Peyer's patch (tissue), 4 donors: ENCODE measurements around the gene AP1S3. TPM values are rescaled to one million over a fixed set of nuclear protein-coding genes. Genes with fewer than 3 reads are reported as not detected.

Experiments used
- DNase-seq, 3 donors: peaks; one replicate each; pipeline ENCODE4 v3.0.0-alpha.2; 2017 to 2019
- H3K27ac ChIP-seq, 4 donors: fragments of 200-600 bp; sonication (generic); one replicate each; pipeline ENCODE4 v1.5.1; 2016 to 2019
- H3K27me3 ChIP-seq, 2 donors: fragments of 200-600 bp; sonication (generic); one replicate each; pipeline ENCODE4 v1.5.1; 2019
- H3K36me3 ChIP-seq, 3 donors: fragments of 200-600 bp; sonication (generic); one replicate each; pipeline ENCODE4 v1.5.1; 2016 to 2019
- H3K4me1 ChIP-seq, 4 donors: fragments of 200-600 bp; sonication (generic); one replicate each; pipeline ENCODE4 v1.5.1; 2016 to 2019
- H3K4me3 ChIP-seq, 4 donors: fragments of 200-600 bp; sonication (generic); 1 replicate in 3 of 4; 2 replicates in 1 of 4; pipeline ENCODE4 v1.5.1; 2016 to 2019; ENCODE audit warnings: mild to moderate bottlenecking in 1 of 4
- H3K9me3 ChIP-seq, 4 donors: fragments of 200-600 bp; sonication (generic); one replicate each; pipeline ENCODE4 v1.5.1; 2016 to 2019; ENCODE audit warnings: mild to moderate bottlenecking in 1 of 4
- POLR2A ChIP-seq, 2 donors: fragments of 450-650 bp; IDR thresholded peaks; one replicate each; pipeline ENCODE4 v1.5.1; 2017; ENCODE audit warnings: antibody characterized with exemption in 2 of 2, mild to moderate bottlenecking in 2 of 2, moderate library complexity in 2 of 2
- total RNA-seq, 4 donors: library from RNA; depleted of rRNA; stranded (reverse); fragments of >200 nt; gene quantifications; one replicate each; pipeline ENCODE4 v1.1.0, GENCODE V29; 2016
- TF ChIP-seq, protein P1 (sequence below), 6 experiments: fragments of 450-650 bp in 4 of 6; fragments of 200-600 bp in 2 of 6; sonication (generic) in 1 of 6; IDR thresholded peaks; one replicate each; pipeline ENCODE4 v1.5.1; 2017 to 2019; ENCODE audit warnings: antibody characterized with exemption in 6 of 6, mild to moderate bottlenecking in 3 of 6, moderate library complexity in 1 of 6

Gene AP1S3
- total RNA-seq, 4 donors from 2014 or later = 6.3 to 17.0 (median 9.6) TPM

DNA sequence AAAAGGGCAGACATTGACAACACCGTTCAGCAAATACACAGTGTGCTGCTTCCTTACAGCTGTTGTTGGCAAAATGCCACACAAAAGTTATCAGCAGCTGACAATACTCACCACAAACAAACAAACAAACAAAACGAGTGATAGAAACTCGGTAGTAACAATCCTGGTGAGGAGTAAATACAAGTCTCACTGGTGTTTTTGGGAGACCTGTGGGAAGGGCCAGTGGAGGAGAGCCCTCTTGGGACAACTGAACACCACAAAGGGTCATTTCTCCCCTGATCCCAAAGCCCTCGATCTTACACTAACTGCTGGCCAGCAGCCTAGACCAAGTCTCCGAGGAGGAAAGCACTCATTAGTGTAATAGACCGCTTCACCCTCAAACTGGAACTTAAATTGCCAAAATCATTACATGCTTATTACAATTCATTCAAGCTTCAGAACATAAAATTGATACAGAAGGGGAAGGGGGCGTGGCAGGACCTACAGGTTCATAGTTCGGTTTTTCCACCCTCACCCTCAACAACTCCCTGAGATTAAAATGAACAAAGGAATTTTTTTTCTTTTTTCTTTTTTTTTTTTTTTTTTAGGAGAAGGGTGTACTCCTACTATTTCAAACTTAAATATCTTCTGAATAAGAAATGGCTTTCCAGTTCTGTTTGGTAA lies 5.0 kb downstream of the AP1S3 start:
- Histone ChIP-seq H3K4me1 (peaks cover 0 to 14% (median 0%) of the 10 kb centered on the region in 4 donors), H3K36me3 (no peaks in the 10 kb centered on the region), H3K4me3 (no peak overlapping the region), H3K9me3 (no peaks in the 10 kb centered on the region), H3K27me3 (no peaks in the 10 kb centered on the region), H3K27ac (no peak overlapping the region)
- no peak for TF ChIP-seq POLR2A (IDR thresholded peaks at IDR 0.05)
- TF ChIP-seq, protein P1, sequence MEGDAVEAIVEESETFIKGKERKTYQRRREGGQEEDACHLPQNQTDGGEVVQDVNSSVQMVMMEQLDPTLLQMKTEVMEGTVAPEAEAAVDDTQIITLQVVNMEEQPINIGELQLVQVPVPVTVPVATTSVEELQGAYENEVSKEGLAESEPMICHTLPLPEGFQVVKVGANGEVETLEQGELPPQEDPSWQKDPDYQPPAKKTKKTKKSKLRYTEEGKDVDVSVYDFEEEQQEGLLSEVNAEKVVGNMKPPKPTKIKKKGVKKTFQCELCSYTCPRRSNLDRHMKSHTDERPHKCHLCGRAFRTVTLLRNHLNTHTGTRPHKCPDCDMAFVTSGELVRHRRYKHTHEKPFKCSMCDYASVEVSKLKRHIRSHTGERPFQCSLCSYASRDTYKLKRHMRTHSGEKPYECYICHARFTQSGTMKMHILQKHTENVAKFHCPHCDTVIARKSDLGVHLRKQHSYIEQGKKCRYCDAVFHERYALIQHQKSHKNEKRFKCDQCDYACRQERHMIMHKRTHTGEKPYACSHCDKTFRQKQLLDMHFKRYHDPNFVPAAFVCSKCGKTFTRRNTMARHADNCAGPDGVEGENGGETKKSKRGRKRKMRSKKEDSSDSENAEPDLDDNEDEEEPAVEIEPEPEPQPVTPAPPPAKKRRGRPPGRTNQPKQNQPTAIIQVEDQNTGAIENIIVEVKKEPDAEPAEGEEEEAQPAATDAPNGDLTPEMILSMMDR (IDR thresholded peaks at IDR 0.05) = no peak
- DNase-seq = no peak

DNA sequence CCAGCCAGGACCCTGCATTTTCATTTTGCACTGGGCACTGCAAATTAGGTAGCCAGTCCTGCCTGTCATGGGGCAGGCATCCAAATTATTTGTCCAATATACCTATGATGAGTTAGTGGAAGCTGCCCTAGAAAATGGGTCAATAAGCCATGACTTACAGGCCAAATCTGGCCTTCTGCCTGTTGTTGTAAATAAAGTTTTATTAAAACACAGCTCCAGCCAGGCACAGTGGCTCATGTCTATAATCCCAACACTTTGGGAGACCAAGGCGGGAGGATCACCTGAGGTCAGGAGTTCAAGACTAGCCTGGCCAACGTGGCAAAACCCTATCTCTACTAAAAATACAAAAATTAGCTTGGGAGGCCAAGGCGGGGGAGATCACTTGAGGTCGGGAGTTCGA lies 8.3 kb downstream of the AP1S3 start:
- no peaks in the 10 kb centered on the region for H3K27me3 ChIP-seq
- no peak overlapping the region for H3K4me3 ChIP-seq
- no peaks in the 10 kb centered on the region for H3K36me3 ChIP-seq
- DNase-seq = no peak
- H3K9me3 ChIP-seq = no peaks in the 10 kb centered on the region
- H3K4me1 ChIP-seq = peaks cover 0 to 3% (median 0%) of the 10 kb centered on the region in 4 donors
- no peak for TF ChIP-seq POLR2A (IDR thresholded peaks at IDR 0.05)
- TF ChIP-seq, protein P1 (IDR thresholded peaks at IDR 0.05) = no peak
- no peak overlapping the region for H3K27ac ChIP-seq

DNA sequence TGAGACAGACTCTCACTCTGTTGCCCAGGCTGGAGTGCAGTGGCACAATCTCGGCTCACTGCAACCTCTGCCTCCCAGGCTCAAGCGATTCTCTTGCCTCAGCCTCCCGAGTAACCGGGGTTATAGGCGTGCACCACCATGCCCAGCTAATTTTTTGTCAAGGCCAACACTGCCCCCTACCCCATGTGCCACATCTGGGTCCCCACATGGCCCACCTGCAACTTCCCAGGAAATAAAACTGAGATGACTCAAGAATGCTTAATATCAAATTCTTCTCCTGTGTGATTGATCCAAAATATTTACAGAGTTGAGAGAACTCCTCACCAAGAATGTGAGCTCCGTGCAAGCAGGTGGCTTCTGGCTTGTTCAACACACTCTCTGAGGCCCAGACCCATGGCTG lies 9.1 kb downstream of the AP1S3 start:
- Histone ChIP-seq H3K9me3 (no peaks in the 10 kb centered on the region), H3K36me3 (no peaks in the 10 kb centered on the region)
- DNase-seq = no peak

DNA sequence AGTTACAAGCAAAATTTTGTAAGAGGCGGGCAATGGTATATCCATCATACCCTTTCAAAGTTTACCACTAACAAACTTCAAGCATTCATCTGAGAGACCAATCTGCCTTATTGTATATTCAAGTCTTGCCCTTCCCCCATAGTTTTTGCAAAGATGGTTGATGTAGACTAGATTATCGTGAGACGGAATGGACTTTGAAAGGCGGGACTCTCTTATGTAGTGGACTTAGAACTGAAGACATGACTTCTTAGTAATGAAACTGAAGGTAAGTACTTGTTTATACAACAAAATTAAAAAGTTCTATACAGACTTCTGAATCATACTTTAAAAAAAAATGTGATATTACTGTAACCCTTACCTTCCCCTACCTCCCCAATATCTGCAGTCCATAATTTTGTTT lies 10.4 kb downstream of the AP1S3 start:
- Histone ChIP-seq H3K4me1 (no peaks in the 10 kb centered on the region), H3K27ac (peak overlapping the region in 1 of 4 donors; percentile 8), H3K9me3 (no peaks in the 10 kb centered on the region), H3K4me3 (no peak overlapping the region), H3K27me3 (no peaks in the 10 kb centered on the region), H3K36me3 (no peaks in the 10 kb centered on the region)
- DNase-seq = no peak
- no peak for TF ChIP-seq POLR2A (IDR thresholded peaks at IDR 0.05)
- TF ChIP-seq, protein P1 (IDR thresholded peaks at IDR 0.05) = no peak

More for the DNA sequence above, 9.1 kb downstream of the AP1S3 start:
- H3K4me1 ChIP-seq = peaks cover 0 to 3% (median 0%) of the 10 kb centered on the region in 4 donors
- no peak for TF ChIP-seq POLR2A (IDR thresholded peaks at IDR 0.05)
- TF ChIP-seq, protein P1 (IDR thresholded peaks at IDR 0.05) = no peak
- no peaks in the 10 kb centered on the region for H3K27me3 ChIP-seq
- H3K4me3 ChIP-seq = no peak overlapping the region
- H3K27ac ChIP-seq = no peak overlapping the region

DNA sequence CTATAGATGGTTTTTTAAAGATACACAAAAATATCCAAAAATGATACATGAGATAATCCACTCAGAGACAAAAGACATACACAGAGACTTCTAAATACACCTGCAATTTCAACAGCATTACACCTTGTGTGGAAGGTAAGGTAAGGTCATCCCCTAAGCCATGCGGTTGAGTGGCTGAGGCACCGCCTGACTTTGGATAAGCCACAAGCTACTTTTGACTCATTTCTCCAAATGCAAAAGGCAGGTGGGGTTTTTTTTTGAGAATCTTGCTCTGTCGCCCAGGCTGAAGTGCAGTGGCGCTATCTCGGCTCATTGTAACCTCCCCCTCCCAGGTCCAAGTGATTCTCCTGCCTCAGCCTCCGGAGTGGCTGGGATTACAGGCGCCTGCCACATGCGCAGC lies 13.1 kb downstream of the AP1S3 start:
- H3K27me3 ChIP-seq = no peaks in the 10 kb centered on the region
- H3K9me3 ChIP-seq = no peaks in the 10 kb centered on the region
- no peak overlapping the region for H3K27ac ChIP-seq
- no peak for DNase-seq
- TF ChIP-seq, protein P1 (IDR thresholded peaks at IDR 0.05) = no peak
- H3K36me3 ChIP-seq = no peaks in the 10 kb centered on the region
- no peaks in the 10 kb centered on the region for H3K4me1 ChIP-seq
- no peak overlapping the region for H3K4me3 ChIP-seq
